GM18861 (cell line): ENCODE results near the gene PRKAA2.

Experiments
- ATAC-seq: cut with Tn5 transposase; IDR thresholded peaks from one replicate; pipeline ENCODE4 v1.9.1; 2021; ENCODE audit not compliant: unreplicated experiment

PRKAA2 gene

GRCh38 chr1:56712150-56712549 lies 67.0 kb downstream of the PRKAA2 start:
- ATAC-seq: no peak

- ATAC-seq: no peak
Observed at GRCh38 chr1:56713112-56713511, 68.0 kb downstream of the PRKAA2 start.

DNA sequence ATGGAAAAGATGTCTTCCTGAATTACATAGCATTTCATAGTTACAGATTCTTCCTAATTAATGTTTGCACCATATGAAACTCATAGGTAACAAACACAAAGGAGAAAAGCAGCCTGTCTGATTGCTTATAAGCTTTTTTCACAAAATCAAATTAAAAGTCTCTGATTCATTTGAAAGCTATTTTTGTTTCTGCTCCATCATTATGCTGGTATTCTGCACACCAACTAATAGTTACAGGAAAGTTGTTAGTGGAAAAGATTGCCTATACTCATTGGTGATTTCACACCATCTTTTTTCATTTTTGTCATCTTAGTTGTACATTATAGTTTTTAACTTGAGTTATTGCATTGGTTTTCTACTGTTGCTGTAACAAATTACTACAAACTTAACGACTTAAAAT lies 70.0 kb downstream of the PRKAA2 start:
- ATAC-seq: no peak

DNA sequence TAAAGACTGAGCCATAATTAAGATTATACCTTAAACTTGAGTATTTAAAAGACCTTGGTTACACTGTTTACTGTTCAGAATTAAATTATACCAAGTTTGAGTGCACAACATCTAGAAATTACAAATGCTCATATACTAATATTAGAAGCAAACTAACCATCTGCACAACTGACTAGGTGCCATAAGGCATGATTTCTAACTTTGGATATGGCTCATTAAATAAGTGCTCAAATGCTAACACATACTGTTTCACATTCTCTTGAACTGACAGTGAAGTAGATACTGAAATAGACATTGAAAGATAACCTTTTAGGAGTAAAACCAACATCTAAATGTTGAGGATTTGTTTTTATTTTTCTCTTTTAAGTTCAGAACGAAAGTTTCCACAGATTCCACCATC lies 74.1 kb downstream of the PRKAA2 start:
- no peak for ATAC-seq

DNA sequence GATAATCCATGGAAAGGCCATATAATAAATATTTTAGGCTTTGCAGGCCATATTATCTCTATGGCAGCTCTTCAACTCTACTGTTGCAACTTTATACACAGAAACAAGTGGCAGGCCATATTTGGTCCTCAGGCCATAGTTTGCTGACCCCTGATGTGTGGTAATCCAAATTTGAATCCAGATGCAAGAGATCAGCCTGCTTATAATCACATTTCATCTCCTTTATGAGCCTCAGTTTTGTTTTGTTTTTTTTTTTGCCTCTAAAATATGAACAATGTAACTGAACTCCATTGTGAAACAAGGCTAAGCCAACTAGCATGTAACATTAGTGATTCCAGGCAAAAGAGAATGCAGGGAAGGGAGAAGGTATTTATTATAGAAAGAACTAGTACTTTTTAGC lies 81.6 kb downstream of the PRKAA2 start:
- ATAC-seq: no peak

GRCh38 chr1:56728964-56729363 lies 83.8 kb downstream of the PRKAA2 start:
- ATAC-seq: no peak

DNA sequence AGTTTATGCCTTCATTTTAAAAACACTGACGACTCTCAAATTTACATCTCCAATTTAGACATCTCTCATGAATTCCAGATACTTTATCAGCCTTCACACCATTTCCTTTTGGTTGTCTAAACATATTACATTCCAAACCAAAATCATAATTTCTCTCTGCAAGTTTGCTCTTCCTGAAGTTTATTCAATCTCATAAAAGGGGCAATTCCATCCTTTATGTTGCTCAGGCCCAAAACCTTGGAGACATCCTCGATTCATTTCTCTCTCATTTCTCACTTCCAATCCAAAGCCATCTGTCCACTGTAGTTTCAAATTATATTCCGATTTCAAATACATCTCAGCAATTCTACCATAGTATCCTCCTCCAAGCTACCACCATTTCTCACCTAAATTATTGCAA lies 100.1 kb downstream of the PRKAA2 start:
- no peak for ATAC-seq

- ATAC-seq: no peak
Observed at GRCh38 chr1:56754708-56755479, 109.8 kb downstream of the PRKAA2 start.

DNA sequence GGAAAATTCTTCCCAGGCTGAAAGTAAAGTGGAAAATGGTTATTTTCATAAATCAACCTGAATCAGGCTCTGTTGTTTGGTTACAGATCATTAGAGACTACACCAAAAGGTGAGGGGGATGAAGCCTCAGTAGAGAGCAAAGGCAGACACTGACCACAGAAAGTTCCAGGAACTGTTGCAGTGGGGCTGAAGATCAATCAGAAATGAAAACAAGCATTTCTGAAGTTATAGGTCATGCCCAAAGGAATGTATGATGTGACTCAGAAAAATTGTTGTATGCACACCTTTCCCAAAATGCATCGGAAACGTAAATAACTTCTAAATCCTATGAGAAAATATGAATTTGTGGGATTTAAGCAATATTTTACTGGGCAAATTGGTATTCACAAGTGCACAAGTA lies 110.8 kb downstream of the PRKAA2 start:
- no peak for ATAC-seq

DNA sequence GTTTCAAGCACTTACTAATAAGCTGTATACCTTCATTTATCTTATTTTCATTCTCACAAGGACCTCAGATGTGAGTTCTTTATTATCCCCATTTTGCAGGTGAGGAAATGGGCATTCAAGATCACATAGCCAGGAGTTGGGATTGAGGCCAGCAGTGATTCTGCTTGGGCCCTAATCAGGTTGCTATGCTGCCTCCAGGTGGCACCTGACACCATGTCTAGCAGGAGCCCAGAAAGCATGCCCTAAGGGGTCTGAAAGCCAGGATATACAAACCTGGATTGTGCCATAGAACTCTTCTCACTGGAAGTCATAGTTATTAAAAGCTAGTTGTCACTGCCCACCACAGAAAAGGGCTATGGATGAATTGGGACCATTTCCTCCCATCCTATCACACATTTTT lies 113.0 kb downstream of the PRKAA2 start:
- ATAC-seq: no peak

GRCh38 chr1:56758794-56759193 lies 113.7 kb downstream of the PRKAA2 start:
- no peak for ATAC-seq
